IPS-18a (cell line): ENCODE results near the gene RAB4A.

Experiments
- H3K27ac ChIP-seq: one replicate; pipeline ENCODE4 v1.5.1; 2013; ENCODE audit warnings: low read length
- H3K27me3 ChIP-seq: one replicate; pipeline ENCODE4 v1.6.1; 2013; ENCODE audit warnings: mild to moderate bottlenecking, low read length; ENCODE audit not compliant: control insufficient read depth, insufficient read depth
- H3K36me3 ChIP-seq: one replicate; pipeline ENCODE4 v1.6.1; 2013; ENCODE audit warnings: low read depth, low read length; ENCODE audit not compliant: control insufficient read depth
- H3K4me1 ChIP-seq: one replicate; pipeline ENCODE4 v1.6.1; 2013; ENCODE audit warnings: low read depth, low read length; ENCODE audit not compliant: control insufficient read depth
- H3K4me3 ChIP-seq: one replicate; pipeline ENCODE4 v1.5.1; 2013; ENCODE audit warnings: low read length
- H3K9ac ChIP-seq: one replicate; pipeline ENCODE4 v1.6.1; 2013; ENCODE audit warnings: mild to moderate bottlenecking, low read length, moderate library complexity
- H3K9me3 ChIP-seq: one replicate; pipeline ENCODE4 v1.6.1; 2013; ENCODE audit warnings: low read depth, low read length; ENCODE audit not compliant: control insufficient read depth

RAB4A gene

DNA sequence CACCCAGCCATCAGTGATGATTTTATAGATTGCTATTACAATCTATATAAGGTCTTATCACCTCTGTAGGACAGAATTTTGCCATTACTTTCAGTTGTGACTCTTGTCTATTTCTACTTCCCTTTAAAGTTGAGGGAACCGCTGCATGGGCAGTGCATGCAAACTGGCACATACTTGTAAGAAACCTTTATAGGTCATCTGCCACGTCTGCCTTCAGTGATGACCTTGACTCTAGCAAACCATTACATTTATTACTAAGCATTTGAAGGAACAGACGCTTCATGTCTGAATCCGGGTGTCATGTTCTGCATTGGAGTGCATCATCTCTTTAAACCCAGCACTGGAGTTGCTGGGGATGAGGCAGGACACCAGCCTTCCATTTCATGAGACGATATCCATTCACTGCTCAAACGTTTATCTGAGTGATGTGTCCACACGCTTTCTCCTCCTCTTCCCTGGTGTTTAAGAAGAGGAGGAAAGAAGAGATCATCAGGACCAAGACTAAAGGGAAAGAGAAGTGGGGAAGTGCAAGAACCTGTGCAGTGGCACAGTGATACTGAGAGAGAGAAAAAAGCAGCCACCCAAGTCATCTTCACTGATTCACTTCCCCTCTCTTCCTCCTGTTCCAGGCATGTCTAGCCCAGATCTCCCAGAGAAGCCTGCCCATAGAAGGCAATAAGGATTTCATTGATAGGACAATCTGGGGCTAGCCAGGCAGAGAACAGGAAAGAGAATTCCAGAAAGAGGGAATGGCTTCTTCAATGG, 57.9 kb downstream of the RAB4A start:
- Histone ChIP-seq H3K4me1 (no peaks in the 10 kb centered on the region), H3K4me3 (no peak overlapping the region), H3K9me3 (no peaks in the 10 kb centered on the region), H3K27me3 (no peaks in the 10 kb centered on the region), H3K9ac (no peak overlapping the region), H3K36me3 (peaks cover 20% of the 10 kb centered on the region), H3K27ac (no peak overlapping the region)

- no peaks in the 10 kb centered on the region for H3K4me1 ChIP-seq
- no peak overlapping the region for H3K27ac ChIP-seq
- no peak overlapping the region for H3K9ac ChIP-seq
- H3K36me3 ChIP-seq: no peaks in the 10 kb centered on the region
- no peak overlapping the region for H3K4me3 ChIP-seq
- H3K9me3 ChIP-seq: no peaks in the 10 kb centered on the region
- no peaks in the 10 kb centered on the region for H3K27me3 ChIP-seq
Observed at GRCh38 chr1:229334269-229334668, 63.4 kb downstream of the RAB4A start.

DNA sequence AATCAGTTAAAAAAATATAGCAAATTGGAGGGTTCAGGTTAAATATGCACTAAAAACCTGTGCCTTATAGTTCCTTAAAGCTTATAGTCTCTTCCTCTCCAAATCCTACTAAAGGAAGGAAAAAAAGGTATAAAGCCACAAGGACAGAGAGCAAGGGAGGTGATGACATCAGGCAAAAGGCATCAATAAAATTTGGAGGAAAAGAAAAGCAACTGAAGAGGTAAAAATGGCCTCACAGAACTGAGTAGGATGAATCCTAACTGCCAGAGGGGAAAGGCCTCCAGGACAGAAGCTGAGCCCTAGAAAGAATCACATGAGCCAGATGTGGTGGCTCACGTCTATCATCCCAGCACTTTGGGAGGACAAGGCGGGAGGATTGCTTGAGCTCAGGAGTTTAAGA, 63.8 kb downstream of the RAB4A start:
- Histone ChIP-seq H3K27me3 (no peaks in the 10 kb centered on the region), H3K4me3 (no peak overlapping the region), H3K9ac (no peak overlapping the region), H3K9me3 (no peaks in the 10 kb centered on the region), H3K27ac (no peak overlapping the region), H3K36me3 (peaks cover under 1% of the 10 kb centered on the region), H3K4me1 (no peaks in the 10 kb centered on the region)

DNA sequence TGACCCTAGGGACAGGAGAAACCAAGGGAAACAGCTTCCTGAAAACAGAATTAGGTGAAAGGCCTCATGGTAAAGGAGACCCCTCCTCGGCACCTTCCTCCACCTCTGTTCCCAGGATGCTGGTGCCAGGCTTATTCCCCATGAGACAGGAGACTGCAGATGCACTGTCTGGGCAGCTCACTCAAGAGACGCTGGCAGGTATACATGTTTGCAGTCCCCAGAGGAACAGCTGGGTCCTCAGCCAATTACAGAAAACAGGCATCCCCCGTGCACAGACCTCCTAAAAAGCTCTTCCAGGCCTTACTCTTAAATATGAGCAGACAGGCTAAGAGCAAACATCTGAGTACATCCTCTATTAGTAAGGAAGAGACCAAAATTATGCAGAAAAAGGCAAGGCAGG, 65.4 kb downstream of the RAB4A start:
- Histone ChIP-seq H3K9me3 (no peaks in the 10 kb centered on the region), H3K27me3 (peaks cover 4% of the 10 kb centered on the region), H3K4me3 (no peak overlapping the region), H3K4me1 (no peaks in the 10 kb centered on the region), H3K36me3 (peaks cover 2% of the 10 kb centered on the region), H3K9ac (no peak overlapping the region), H3K27ac (no peak overlapping the region)

DNA sequence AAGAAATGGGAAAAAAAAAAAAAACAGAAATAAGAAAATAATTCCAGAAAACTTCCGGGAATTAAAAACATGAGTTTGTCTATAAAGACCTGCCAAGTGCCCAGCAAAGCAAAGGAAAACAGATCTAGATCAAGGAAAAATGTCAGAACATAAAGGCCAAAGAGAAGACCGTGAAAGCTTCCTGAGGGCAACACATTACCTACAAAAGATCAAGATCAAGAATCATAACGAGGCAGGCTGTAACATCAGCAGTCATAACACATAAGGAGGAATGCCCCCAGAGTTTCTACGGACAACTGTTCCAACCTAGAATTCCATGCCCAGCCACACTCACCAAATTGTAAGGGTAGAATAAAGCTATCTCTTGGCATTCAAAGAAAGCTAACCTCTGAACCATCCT, 68.2 kb downstream of the RAB4A start:
- no peaks in the 10 kb centered on the region for H3K9me3 ChIP-seq
- no peak overlapping the region for H3K9ac ChIP-seq
- peaks cover 3% of the 10 kb centered on the region for H3K4me1 ChIP-seq
- H3K27me3 ChIP-seq: peaks cover 17% of the 10 kb centered on the region
- H3K4me3 ChIP-seq: no peak overlapping the region
- peaks cover 2% of the 10 kb centered on the region for H3K36me3 ChIP-seq
- H3K27ac ChIP-seq: no peak overlapping the region

GRCh38 chr1:229339520-229339919, 68.6 kb downstream of the RAB4A start:
- Histone ChIP-seq H3K36me3 (peaks cover 2% of the 10 kb centered on the region), H3K27ac (no peak overlapping the region), H3K4me1 (peaks cover 3% of the 10 kb centered on the region), H3K9me3 (no peaks in the 10 kb centered on the region), H3K4me3 (no peak overlapping the region), H3K9ac (no peak overlapping the region), H3K27me3 (peaks cover 21% of the 10 kb centered on the region)

DNA sequence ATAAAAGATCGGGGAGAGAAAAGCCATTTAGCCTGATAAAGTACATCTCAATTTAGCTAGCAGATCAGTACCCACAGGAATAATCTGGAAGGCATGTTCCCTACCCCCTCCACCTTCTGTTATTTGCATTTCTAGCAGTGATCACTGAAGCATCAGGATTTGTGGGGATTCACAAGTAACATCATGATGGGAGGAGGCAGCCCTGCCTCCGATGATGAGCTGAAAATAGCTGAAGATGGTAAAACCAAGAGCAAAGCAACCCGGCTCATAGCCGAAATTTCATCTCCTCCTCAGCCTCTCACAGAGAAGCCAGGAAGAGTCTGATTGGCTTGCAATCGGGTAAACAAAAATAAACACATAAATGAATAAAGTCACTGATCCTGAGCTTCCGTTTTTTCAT, 69.6 kb downstream of the RAB4A start:
- Histone ChIP-seq H3K9ac (no peak overlapping the region), H3K36me3 (peaks cover 2% of the 10 kb centered on the region), H3K27ac (no peak overlapping the region), H3K9me3 (no peaks in the 10 kb centered on the region), H3K4me1 (peaks cover 3% of the 10 kb centered on the region), H3K27me3 (peaks cover 27% of the 10 kb centered on the region), H3K4me3 (no peak overlapping the region)

- peak overlapping the region; percentile 50 for H3K9ac ChIP-seq
- H3K4me3 ChIP-seq: peak overlapping the region; percentile 86
- H3K27ac ChIP-seq: no peak overlapping the region
- peaks cover 3% of the 10 kb centered on the region for H3K4me1 ChIP-seq
- peaks cover 27% of the 10 kb centered on the region for H3K27me3 ChIP-seq
- H3K9me3 ChIP-seq: no peaks in the 10 kb centered on the region
- H3K36me3 ChIP-seq: peaks cover 2% of the 10 kb centered on the region
Observed at GRCh38 chr1:229341774-229342655, 71.1 kb downstream of the RAB4A start.

GRCh38 chr1:229342656-229343569, 72.0 kb downstream of the RAB4A start, which contains the start of gene CCSAP:
Gene CCSAP (minus strand): TSS chr1:229343047. CDS start chr1:229342465, 582 bp downstream.
- Histone ChIP-seq H3K9ac (peak within 1 kb of the TSS; percentile 50), H3K4me3 (peak within 1 kb of the TSS; percentile 86), H3K27me3 (peaks cover 27% of the 10 kb centered on the region), H3K36me3 (peaks cover 2% of the 10 kb centered on the region), H3K27ac (no peak within 1 kb of the TSS), H3K9me3 (no peaks in the 10 kb centered on the region), H3K4me1 (peaks cover 3% of the 10 kb centered on the region)

- Histone ChIP-seq H3K27ac (no peak overlapping the region), H3K4me1 (peaks cover 3% of the 10 kb centered on the region), H3K9ac (no peak overlapping the region), H3K27me3 (peaks cover 27% of the 10 kb centered on the region), H3K36me3 (peaks cover 2% of the 10 kb centered on the region), H3K4me3 (no peak overlapping the region), H3K9me3 (no peaks in the 10 kb centered on the region)
Observed at GRCh38 chr1:229344139-229344538, 73.2 kb downstream of the RAB4A start.
